HG02642 (cell line): ENCODE results near the gene CDH26.
"Not testable (repeated sequence)": the region's sequence is repeated elsewhere in the genome, so short reads cannot be mapped to it uniquely, and the experiment has no call there.

Experiments used
- ATAC-seq: cut with Tn5 transposase; IDR thresholded peaks from one replicate; pipeline ENCODE4 v1.9.1; 2021; ENCODE audit warnings: mild to moderate bottlenecking; ENCODE audit not compliant: unreplicated experiment, poor library complexity

CDH26 gene

DNA sequence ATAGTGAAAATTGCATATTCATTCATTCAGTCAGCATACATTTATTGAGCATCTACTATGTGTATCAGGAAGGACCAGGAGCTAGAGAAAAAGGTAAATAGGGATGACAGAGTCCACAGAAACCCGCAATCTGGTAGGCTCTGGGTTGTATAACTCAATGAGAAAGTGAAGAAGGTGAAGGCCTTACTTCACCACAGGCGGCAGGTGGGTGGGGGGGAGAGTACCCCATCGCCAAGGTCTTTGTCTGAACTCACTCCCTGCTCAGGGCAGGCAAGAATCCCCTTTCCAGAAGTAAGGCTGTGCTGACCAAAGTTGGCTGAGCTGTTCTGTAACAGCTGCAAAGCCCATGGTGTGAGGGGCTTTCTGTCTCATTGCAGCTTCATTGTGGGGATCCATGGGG, 81.3 kb downstream of the CDH26 start:
- ATAC-seq: no peak

DNA sequence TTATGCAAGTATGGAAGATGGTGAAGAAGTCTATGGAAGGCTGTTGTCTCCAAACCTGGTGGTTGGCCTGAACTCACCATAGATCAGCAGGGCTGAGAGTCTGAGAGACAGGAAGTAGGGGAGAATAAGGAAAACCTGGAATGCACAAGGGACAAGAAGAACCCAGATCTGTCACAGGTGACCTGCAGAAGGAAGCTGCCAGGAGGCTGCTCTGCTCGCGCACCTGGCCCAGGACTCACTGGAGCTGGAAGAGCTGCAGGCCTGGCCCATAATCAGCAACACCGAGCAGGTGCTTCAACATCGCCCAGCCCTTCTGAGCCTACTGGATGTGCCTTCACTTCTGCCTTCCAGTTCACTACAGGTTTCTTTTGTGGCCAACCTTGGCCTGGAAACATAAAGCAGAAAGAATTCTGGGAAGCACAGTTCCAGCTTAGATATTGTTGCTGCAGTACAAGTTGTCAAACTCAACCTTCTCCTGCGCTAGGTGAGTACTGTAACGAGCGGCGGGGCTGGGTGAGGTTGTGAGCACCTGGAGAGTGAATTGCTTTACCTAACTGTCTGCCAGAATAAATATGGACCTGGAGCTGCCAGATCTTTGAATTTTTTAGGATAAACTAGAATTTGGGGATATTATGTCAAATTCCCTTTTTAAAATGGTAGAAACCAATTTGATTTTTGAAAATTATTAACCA, 82.4 kb downstream of the CDH26 start:
- no peak for ATAC-seq

DNA sequence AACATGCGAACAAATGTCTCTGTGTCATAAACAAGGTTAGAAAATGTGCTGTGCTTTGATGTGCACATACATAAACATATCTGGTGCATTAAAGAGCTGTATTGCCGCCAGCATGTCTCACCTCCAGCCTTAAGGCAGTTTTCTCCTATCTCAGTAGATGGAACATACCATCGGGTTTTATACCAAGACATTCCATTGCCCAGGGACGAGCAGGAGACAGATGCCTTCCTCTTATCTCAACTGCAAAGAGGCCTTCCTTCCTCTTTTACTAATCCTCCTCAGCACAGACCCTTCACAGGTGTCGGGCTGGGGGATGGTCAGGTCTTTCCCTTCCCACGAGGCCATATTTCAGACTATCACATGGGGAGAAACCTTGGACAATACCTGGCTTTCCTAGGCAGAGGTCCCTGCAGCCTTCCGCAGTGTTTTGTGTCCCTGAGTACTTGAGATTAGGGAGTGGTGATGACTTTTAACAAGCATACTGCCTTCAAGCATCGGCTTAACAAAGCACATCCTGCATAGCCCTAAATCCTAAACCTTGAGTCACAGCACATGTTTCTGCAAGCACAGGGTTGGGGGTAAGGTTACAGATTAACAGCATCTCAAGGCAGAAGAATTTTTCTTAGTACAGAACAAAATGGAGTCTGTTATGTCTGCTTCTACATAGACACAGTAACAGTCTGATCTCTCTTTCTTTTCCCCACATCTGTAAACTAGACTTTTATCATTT, 83.4 kb downstream of the CDH26 start:
- not testable (repeated sequence) for ATAC-seq

DNA sequence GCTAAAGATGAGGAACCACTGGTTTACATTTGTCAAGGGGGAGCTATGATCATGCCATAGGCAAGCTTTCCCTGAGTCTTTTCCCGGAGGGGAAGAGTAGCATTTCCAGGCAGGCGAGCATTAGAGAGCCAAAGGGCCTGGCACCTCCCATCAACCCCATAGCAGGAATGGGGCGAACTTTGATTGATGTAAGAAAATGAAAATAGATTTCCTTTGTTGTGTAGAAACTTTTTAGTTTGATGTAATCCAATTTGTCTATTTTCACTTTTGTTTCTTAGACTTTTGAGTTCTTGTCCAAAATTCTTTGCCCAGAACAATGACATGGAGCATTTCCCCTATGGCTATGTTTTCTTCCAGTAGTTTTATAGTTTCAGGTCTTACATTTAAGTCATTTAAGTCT, 85.2 kb downstream of the CDH26 start:
- no peak for ATAC-seq

DNA sequence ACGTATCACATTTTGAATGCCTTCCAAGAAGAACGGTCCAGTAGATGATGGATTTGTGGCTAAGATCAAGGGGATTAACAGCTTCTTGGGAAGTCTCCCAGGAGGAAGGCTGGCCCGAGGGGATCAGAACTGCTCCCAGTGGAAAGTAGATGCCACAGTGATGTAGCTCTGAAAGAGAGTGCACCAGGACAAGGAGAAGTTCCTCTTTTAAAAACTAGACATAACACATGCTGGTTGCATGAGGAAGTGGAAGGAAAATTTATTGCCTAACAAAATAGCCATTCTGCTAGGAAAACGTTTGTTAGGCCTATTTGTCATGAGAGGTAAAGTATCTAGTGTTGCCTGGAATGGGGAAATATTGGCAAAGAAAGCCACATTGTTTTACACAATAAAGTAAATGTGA, 87.8 kb downstream of the CDH26 start:
- ATAC-seq: no peak

DNA sequence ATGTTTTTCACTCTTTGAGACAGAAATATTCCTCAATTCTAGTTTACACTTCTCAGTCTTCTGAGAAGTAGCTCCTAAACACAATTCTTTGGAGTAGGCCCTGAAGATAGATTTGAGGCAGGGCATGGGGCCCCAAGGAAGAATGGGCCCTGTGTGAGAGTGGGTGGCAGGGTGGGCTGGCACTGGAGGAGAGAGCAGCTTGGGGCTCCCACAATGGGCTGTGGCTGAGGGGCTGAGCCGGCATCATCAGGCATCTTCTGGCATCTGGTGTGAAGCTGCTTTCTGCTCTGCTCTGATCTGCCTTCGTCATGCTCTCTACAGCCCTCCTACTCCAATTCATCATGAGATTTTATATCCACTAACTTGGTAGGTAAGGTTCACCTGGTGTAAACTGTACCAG, 88.2 kb downstream of the CDH26 start:
- ATAC-seq: no peak

DNA sequence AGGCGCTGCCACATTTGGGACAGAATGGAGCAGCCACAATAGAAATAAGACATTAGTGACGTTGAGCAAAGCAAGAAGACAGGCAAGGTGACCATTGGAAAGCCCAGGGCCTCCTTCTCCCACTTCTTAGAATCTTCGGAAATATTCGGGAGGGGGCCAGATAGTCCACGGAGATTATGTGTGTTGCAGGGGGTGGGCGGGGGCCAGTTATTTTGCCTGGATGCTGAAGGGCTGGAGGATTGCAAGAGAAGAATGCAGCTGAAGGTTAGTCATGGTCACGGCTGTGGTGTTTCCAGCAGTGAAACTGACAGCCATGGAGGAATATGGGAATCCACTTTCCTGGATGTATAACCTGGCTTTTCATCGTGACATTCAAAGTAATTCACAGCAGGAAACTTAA, 88.6 kb downstream of the CDH26 start:
- ATAC-seq: no peak

DNA sequence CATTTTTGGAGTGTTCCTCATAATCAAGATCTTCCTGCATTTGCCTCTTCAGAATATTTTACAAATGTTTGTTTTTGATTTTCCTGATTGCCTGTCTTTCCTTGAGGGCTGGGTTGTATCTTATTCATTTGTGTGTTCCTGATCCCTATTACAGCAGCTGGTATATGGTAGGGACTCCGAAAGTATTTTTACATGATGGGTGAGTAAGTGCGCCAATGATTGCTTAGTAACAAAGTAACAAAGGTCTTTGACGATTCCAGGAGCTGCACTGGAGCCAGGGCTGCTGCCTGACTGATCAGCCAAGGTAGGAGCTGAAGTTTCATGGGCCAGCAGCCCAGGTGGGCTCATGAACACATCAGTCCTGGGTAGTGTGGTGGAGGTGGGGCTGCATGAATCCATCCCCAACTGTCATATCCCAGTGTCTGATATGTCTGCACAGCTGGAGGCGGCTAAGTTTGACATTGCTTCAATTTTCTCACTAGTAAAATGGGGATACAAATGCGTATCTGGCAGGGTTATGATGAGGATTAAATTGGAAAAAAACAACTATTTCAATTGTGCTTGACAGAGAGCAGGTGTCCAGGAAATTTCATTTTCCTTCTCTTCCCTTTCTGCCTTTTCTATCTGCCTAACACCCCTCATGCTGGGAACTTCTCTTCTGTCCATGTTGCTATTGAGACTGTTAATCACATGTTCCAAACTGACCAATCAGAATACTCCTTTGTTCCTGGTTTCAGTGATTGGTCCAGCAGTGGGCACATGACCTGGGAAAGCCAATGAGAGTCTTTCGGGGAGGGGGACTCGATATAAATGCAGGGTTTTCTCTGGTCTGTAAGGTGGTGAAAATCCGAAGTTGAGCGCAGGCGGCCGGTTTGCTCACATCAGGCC, 90.7 kb downstream of the CDH26 start:
- ATAC-seq: no peak

DNA sequence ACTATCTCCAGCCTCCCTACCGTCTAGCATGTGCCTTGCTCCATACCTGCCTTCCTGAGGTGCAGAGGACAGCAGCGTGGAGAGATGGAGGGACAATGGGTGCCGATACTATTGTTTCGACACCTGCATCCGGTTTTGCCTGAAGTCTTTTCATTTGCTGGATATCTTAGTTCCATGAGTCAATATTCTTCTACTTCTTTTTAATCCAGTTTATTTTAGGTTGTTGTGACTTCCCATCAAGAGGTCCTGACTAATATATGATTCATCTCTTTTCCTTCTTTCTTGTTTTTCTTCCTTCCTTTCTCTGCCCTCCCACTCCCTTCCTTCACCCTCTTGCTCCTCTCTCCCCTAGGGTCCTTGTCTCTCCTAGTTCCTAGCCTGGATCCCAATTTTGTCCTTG, 91.4 kb downstream of the CDH26 start:
- no peak for ATAC-seq

DNA sequence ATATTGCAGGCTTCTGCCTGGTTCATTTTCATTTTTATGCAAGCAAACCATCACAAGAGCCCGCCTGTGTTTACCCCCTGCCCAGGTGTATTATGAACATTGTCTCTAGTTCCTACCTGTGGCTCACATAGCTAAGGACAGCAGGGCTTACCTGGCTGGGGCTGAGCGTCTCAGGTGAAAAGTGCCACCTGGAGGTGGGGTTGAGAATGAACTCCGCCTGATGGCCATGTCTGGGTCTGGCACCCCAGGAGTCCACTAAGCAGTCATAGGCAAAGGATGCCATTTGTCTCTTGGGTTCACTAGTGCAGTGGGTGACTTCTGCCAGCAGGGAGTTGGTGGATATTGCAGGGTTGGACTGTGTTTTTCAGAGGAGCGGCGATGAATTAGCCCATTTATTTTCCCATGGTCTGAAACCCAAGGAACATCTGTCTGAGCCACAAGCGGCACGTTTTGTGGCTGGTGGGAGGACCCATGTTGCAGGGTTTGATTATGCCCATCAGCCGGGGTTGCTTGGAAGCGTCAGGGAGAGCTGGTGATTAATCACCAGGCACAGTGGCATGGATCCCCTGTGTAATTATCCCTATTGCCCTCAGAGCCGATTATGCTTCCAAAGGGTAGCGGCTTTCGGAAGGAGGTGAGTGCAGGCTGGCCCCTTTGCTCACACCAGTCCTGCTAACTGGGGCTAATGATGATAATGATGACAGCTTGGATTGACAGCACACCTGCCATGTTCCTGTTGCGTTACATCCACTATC, 92.1 kb downstream of the CDH26 start:
- ATAC-seq: no peak

DNA sequence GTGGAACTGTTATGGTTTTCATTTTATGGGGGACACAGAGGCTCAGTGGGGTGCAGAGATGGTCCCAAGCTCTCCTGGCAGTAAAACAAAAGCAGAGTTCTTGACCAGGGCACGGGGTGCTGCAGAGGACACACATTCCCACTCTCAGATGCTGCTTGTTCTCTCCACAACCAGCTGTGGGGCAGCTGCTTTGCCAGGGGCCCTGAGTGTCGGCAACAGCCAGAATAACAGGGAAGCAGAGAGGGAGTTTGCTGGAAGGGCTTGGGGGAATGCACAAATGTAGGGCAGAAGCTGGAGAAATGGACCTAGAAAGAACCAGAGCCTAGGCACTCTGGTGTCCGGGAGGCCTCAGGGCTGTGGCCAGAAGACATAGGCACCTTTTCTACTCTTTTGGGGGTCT, 93.7 kb downstream of the CDH26 start:
- ATAC-seq: no peak

DNA sequence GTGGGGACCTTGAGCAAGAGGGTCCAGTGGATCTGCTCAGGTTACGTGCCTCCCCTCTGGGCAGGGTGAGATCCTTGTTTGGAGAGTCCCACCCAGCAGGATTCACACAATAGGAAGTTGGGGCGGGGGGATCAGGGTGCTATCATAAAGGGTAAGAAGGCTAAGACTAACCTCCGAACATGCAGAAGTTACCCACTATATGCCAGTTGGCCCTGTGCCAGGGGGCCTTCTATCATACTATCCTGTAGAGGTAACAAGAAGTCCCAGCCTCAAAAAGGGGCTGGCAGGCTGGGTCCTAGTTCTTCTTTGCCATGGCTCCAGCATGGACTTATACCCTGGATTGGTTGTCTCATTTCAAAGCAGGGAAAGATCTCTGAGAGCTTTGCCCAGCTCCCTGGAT, 94.1 kb downstream of the CDH26 start:
- ATAC-seq: no peak

DNA sequence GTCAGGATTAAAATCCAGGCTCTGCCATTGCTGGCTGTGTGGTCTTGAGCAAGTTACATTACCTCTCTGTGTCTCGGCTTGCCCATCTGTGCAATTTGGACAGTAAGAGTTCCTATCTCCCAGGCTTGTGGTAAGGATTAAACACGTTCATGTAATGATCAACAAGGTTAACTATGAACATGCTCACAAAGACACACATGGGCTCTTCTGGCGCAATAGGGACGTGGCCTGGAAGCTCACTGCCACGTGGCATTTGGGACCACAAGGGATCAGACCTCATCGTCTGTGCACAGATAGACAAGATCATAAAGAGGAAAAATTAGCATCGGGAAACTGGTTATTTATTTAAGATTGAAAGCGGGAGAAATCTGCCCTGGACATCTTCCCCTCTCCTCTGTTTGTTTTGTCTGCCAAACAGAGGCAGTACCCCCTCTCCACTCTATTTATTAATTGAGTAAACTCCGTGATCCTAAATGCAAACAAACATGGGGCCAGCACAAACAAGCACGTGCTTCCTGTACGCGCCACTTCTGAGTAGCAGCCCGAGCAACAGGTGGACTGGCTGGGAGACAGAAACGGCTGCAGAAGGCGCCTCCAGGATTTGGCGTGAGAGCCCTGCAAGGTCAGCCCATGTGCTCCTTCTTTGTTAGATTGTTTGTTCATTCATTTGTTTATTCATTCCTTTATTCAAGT, 95.0 kb downstream of the CDH26 start:
- no peak for ATAC-seq

DNA sequence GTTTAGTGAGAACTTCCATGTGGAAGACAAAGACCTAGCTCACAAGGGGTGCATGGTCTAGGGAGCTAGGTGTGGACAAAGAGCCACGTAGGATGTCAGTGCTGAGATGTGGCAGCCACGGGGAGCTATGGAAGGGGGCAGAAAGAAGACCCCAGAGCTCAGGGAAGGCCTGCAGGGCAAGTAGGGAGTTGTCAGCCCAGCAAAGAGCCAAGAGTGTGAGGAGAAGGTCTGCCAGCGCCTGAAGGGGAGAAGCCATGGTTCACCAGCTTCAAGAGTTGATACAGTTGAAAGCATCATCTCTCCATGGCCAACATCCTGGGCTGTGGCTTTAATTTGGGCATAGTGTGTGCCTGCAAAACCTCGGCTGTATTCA, 95.6 kb downstream of the CDH26 start:
- ATAC-seq: no peak

DNA sequence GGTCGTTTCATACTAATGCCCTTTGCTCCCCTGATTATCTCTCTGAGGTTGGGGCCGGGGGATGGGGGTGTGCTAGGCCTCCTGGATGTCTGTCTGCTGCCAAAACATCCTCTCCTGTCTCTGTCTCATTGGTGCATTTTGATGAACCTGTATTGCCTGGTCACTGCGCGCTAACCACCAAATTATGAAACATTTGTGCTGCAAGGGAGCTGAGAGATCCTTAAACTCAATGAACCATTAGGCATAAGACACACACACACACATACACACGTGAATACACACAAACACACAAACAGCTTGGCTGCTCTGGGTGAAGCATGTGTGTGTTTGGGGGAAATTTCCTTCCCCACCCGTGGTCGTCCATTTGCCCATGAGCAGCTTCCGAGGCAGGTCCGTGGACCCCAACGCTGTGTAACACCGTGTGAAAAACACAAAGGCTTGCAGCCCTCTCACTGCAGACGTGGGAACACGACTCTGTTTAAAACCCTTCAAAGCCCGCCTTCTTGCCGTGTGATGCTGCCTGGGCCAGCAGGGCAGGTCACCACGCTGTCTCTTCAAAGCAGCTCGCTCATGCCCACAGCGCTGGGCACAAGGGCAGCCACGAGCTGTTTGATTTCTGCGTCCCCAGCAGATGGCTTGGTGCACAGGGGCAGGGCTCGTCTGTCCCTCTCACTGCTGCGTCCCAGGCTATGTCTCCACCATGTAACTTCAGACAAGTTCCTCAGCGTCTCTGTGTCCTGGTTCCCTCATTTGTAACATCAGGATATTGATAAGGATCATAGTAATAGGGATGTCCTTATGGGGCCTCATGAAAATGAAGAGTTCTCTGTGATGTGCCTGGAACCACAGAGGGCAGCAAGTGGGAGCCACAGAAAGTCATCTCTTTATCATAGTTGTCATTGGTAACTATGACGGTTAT, 96.8 kb downstream of the CDH26 start:
- no peak for ATAC-seq

DNA sequence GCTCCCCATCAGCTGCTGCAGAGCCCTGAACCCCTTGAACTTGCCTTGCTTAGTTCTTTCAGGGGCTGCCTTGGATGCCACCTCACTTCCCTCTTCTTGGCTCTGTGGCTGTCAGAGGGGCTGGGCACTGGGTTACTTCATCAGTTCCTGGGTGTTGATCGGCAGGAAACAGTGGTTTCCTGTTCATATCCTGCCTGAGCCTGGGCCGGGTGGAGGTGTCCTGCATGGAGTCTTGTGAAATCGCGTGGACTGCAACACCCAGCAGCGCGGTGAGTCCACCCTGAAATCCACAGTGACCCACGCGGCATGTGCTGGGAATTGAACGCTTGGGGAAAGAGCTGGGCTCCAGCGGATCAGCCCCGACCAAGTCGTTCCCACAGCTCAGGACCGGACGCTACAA, 97.5 kb downstream of the CDH26 start:
- ATAC-seq: peak; percentile 41

DNA sequence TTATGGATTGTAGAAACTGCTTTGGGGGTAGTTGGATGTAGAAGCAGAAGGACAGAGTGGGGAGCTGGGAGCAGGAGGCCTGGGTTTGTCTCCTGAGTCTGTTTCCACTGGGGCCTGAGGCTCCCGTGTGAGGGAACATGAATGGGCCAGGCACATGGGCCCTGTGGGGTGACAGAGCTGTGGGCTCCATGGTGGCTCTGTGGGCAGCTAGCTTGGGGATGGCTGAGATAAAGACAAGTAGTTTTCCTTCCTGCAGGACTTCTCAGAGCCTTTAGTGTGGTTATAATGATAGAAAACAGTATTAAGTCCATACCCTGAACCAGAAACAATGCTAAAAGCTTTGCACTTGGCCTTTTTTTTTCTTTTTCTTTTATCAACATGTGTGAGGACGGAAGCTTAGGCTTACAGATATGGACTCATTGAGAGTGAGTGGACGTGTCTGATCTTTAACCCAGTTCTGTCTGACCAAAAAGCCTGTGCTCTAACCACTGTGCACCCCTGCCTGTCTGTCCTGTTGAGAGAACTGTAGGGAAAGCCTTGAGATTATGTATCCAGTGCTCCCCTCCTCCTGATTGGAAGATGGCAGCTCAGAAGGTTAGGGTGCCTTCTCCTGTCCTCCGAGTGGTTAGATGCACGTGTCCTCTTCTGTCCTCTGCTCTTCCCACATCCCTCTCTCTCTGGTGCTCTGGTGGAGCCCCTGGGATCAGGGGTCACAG, 98.3 kb downstream of the CDH26 start:
- no peak for ATAC-seq

DNA sequence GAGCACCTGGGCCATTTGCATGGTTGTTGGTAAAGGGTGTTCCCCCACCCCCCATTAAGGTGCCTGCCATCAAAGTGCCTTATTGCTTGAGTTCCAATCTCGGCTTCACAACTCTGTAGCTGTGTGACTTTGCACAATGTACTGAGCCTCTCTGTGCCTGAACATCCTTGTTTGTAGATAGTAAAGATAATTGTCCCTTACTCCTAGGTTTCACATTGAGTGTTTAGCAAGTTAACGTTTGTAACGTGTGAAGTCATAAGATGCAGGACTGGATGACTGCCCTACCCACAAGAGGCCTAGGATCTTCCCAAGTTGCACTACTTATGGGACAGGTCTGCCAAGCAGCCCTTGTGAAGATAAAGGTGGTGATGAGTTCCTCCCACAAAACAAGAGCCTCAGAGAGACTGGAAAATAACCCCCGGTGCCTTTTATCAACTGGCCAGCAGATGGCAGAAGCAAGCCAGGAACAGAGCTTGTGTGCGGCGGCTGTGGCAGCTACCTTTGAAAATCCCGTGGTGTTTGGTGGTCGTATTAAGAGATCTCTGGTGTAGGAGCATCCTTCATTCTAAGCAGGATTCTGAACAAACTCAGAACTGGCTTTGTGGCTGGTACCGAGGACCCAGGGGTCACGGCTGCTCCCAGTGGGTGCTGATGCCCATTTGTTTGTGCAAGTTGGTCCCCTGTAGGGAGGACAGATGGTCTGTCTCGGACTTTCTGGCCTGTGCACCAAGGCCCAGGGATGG, 99.1 kb downstream of the CDH26 start:
- ATAC-seq: peak; percentile 67
